Breast epithelium (tissue), 3 donors: ENCODE results near the gene KIF1A.

Experiments
- POLR2A ChIP-seq: fragments of 450-650 bp; IDR thresholded peaks from one replicate; pipeline ENCODE4 v1.6.1; 2016; ENCODE audit warnings: antibody characterized with exemption, mild to moderate bottlenecking, moderate library complexity
- POLR2AphosphoS5 ChIP-seq, 3 donors: sonication (generic); formaldehyde crosslinking; IDR thresholded peaks; one replicate each; pipeline ENCODE4 v1.6.1; 2017; ENCODE audit warnings: antibody characterized with exemption in 3 of 3
- TF ChIP-seq, protein P1 (sequence below), 3 donors: fragments of 450-650 bp; IDR thresholded peaks; one replicate each; pipeline ENCODE4 v1.5.1; 2016 to 2017; ENCODE audit warnings: antibody characterized with exemption in 3 of 3, mild to moderate bottlenecking in 3 of 3, moderate library complexity in 3 of 3

DNA sequence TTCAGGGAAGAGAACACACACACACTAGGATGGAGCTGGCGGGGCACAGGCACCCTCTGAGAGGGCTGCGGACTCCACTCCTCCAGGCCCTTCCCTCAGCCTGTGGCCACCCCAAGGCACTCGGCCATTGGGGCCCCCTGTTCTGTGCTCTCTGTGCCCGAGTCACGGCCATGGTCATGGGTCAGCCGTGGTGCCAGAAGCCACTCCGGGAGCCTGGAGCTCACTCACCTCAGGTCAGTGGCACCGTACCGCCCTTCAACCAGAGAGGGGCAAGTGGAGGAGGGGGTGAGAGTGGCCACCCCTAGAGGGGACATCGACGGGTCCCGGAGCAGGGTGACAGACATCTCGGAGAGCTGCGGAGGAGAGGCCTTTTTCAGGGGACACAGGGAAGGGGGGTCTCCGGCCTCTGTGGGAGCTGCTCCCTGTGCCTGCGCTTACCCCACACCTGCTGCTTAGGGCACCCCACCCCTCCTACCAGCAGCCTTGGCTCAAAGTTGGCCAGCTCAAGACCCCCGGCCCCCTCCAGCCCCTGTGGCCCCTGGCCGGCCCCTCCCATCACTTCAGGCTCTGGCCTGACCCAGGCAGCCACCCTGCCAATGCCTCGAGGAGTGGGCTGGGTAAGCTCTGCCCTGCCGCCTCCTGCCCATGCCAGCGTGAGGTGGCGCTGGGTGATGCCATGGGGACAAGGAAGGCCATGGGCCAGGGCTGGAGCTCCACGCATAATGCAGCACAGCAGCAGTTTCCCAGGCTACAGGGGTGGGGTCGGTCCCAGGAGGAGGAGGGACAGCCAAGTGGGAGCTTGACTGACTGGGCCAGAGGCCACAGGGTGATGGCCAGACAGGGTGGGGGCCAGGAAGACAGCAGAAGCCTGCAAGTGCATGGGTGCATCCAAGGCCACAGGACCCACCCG is 99.1 kb downstream of the KIF1A start:
- TF ChIP-seq POLR2A (no peak), POLR2AphosphoS5 (IDR thresholded peaks at IDR 0.05) (no peak)
- TF ChIP-seq, protein P1, sequence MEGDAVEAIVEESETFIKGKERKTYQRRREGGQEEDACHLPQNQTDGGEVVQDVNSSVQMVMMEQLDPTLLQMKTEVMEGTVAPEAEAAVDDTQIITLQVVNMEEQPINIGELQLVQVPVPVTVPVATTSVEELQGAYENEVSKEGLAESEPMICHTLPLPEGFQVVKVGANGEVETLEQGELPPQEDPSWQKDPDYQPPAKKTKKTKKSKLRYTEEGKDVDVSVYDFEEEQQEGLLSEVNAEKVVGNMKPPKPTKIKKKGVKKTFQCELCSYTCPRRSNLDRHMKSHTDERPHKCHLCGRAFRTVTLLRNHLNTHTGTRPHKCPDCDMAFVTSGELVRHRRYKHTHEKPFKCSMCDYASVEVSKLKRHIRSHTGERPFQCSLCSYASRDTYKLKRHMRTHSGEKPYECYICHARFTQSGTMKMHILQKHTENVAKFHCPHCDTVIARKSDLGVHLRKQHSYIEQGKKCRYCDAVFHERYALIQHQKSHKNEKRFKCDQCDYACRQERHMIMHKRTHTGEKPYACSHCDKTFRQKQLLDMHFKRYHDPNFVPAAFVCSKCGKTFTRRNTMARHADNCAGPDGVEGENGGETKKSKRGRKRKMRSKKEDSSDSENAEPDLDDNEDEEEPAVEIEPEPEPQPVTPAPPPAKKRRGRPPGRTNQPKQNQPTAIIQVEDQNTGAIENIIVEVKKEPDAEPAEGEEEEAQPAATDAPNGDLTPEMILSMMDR (IDR thresholded peaks at IDR 0.05) = no peak
